GM21360 (cell line): ENCODE results near the gene RNF213.
"Not testable (repeated sequence)": the region's sequence is repeated elsewhere in the genome, so short reads cannot be mapped to it uniquely, and the experiment has no call there.

Experiments used
- ATAC-seq: cut with Tn5 transposase; IDR thresholded peaks from one replicate; pipeline ENCODE4 v1.9.1; 2021; ENCODE audit warnings: mild to moderate bottlenecking, moderate library complexity; ENCODE audit not compliant: unreplicated experiment

Gene RNF213

DNA sequence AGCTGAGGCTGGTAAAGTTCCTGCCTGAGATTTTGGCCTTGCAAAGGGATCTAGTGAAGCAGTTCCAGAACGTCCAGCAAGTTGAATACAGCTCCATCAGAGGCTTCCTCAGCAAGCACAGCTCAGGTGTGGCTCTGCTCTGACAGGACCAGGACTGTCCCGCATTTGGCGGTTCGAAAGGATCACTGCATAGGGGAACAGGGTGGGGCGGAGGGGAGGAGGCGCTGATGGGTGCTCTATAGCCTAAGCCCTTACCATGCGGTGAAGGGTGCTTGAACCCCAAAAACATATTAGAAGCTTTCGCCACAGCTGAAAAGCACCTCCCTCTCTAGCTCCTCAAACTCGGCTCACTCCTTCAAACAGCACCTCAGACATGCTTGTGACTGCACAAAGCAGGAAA lies 124.4 kb downstream of the RNF213 start:
- no peak for ATAC-seq

DNA sequence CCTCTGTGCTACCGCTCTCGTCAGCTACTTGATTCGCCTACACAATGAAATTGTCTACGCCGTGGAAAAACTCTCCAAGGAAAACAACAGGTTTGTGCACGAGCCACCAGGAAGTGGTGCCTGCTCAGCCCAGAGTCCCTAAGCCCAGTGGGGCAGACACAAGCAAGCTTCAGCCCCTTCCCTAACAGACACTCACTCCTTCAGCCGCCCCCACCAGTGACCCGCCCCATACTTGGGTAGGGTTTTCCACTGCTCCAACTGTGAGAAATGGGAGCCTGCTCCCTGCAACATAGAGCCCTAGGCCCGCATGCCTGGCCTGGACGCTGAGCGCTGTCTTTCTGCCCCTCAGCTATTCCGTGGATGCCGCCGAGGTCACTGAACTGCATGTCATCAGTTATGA lies 125.7 kb downstream of the RNF213 start:
- ATAC-seq, result no peak

DNA sequence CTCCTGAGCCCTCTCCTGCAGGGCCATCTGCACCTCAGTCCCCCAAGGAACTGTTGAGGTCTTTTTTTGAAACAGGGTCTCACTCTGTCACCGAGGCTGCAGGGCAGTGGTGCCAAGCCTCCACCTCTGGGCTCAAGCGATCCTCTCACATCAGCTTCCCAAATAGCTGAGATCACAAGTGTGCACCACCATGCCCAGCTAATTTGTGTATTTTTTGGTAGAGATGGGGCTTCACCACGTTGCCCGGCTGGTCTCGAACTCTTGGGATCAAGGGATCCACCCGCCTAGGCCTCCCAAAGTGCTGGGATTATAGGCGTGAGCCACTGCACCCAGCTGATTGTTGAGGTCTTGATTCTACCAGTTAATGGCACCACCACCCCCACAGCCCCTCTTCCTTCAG lies 126.4 kb downstream of the RNF213 start:
- no peak for ATAC-seq

DNA sequence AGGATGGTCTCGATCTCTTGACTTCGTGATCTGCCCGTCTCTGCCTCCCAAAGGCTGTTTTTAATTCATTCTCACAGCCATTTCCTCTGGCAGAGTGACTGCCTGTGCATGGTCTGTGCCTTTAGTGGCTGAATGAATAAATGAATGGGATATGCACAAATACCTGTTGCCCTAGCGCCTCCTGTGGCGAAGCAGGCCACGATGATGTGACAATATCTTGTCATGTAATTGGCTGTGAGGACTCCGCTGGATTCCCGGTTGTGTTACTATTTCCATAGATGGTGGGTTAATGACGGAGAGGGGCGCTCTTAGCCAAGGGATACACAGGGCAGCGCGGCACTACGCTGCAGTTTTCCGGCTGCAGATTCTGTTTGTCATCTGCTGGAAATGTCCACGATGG lies 127.5 kb downstream of the RNF213 start:
- no peak for ATAC-seq

DNA sequence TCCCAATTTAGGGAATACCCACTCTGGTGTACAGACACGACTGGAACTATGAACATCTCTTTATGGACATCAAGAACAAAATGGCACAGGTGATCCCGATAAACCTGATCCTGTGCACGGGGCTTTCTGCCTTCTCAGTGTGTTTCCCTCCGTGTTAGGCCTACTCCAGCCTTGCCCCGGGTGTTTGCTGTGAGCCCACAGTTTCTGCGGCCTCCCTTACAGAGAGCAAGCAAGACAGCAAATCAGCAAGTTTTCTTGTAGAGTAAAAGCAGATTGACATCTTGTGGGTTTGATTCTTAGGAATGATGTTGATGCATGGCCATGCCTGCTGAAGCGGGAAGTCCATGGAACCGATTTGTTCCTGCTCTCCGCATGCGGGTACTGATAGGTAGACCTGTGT lies 127.9 kb downstream of the RNF213 start:
- no peak for ATAC-seq

DNA sequence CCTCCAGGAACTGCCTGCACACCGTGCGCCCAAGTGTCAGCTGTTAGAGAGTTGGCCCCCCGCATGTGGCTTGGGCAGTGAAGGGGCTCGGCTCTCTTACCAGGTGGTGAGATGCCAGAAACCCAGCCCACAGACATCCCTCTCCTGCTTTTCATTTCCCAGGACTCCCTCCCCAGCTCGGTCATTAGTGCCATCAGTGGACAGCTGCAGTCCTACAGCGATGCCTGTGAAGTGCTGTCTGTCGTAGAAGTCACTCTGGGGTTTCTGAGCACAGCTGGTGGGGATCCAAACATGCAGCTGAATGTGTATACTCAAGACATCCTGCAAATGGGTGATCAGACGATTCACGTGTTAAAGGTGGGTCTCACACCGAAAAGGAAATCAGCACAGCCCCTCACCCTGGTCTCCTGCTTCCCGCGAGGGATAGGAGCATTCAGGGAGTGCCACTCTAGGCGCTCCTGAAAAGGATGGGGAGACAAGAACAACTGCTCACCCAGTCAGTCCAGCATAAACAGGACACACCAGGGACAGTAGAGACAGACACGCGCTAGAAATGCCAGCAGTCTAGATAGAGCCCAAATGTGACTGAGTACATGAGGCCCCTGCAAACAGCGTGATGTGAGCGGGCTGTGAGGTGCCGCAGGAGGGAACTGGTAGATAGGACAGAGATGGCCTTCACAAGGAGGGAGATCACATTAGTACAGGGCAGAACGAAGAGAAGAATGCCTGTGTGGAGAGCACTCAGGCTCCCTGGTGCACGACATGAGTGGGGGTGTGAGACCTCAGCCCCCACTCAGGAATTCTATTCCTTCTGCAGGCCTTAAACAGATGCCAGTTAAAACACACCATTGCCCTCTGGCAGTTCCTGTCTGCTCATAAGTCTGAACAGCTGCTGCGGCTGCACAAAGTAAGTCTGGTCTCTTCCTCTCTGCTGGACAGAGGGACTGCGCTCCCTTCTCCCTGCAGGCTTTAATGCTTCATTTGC lies 128.7 kb downstream of the RNF213 start:
- no peak for ATAC-seq

DNA sequence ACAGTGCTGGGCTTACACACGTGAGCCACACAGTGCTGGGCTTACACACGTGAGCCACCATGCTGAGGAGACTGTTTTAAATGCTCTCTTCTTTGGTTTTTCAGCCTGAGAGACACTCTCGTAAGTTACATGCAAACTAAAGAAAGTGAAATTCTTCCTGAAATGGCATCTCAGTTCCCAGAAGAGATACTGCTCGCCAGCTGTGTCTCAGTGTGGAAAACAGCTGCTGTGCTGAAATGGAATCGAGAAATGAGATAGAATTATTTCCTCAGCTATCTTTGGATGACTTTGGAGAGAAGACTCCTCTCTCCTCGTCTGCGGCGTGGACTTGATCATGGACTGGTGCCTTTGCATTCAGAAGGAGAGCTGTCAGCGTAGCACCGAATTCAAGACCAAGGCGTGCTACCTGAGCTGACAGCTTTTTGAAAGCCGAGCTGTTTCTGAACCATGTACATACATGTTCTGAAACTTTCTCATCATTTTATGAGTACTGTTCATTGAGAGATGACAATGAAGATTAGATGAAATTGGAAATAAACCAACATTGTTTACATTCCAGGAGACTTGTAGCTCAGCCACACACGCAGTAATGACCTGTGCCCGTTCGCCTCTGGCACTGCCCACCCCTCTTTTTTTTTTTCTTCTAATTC lies 132.7 kb downstream of the RNF213 start:
- no peak for ATAC-seq

DNA sequence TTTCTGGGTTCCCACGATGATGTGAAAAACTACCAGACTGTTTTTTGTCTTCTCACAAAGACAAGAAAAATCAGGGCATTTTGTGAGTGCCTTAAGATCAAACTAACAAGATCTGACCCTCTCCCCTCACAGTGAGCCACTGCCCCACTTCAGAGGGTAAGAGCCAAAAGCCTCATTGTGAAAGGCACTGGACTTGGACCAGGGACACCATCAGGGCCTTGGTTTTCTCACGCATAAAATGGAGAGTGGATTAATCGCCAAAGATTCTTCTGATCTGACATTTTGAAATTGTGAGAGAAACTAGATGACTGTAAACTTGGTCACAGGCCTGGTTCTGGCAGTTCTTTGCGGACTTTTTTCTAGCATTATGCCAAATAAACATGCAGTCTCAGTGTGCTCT lies 133.3 kb downstream of the RNF213 start:
- no peak for ATAC-seq

DNA sequence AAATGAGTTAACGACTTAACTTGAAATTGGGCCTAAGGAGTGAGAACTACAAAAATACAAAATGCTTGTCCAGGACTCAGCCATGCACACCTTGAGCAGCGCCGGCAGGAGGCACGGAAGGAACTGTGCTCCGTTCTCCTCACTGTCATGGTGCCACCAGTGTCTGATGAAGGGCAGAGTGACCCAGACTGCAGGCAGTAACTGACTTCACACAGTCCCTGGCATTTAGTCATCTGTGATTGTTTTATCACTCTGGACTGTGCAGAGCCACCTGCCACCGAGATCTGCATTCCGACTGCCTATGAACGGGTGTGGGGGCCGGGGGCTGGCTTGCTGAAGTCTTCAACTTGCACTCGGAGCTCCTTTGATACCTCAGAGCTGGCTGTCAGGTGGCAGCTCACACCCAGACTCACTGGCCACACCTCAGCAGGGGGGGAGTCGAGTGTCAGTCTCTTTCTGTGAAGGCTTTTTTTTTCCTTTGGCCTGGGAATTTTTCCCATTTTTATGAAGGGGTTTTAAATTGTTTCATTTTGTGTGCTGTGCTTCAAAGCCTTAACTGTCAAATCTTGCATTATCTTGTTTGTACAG lies 134.1 kb downstream of the RNF213 start:
- ATAC-seq, result no peak

DNA sequence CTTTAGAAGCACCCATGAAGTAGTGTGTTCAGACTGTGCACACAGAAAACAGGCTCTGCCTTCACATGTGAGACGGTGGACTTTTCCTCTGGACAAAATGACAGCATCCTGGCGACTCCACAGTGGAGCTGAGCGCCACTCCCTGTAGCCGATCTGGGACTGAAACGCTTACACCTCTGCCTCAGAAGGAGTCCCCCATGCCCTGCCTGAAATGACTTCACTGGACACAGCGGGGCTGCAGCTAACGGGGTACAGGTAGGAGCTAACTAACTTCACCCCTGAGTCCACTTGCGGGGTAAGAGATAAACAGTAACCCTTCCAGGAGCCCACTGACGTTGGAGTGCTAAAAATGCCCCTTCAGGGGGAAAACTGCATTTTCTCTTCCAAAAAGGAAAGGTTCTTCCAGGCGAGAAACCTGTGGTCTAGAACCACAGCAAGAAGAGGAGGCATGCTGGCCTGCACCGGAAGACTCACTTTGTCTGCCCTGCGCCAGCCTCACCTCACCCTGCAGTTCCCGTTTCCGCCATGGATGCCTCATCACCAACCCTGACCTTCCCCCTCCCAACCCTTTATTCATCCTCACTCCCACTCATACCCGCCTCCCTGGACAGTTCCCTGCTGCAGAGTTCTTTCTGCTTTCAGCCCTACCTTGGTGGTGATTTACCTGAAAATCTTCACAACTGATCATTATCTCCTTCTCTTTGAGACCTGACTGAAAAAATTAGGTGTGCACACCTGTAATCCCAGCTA lies 134.9 kb downstream of the RNF213 start:
- no peak for ATAC-seq

DNA sequence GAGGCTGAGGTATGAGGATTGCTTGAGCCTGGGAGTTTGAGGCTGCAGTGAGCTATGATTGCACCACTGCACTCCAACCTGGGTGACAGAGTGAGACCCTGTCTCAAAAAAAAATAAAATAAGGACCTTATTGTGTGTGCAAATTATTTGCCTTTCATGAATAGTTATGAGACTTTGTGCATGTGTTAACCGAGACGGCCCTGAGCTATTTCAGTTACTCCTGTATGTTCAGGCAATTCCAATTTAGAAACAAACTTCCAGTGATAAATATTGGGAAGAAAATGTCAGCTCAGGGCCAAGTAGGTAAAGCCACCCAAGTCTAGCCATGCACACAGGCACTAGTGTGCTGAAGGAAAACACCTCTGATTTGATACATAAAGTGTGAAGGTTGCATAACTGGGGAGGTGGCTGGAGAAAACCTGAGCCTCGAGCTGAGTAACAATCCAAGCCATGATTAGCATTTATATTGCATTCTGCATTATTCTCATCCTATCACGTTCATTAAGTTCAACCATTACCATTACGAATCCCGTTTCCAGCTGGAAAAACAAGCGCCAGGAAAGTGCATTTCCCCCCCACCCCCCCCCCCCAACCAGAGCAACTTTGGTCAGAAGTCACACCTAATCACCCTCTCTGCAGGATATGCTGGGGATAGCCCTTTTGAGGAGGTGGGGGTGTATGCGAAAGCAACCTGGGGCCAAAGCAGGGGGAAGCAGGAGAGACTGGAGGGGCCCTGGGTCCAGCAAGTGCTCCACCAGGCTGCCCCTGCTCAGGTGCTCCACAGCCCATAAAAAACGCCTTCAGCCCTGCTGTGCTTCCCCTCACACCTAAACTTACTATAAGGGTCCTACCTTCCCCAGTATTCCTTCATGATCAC lies 135.7 kb downstream of the RNF213 start:
- no peak for ATAC-seq

DNA sequence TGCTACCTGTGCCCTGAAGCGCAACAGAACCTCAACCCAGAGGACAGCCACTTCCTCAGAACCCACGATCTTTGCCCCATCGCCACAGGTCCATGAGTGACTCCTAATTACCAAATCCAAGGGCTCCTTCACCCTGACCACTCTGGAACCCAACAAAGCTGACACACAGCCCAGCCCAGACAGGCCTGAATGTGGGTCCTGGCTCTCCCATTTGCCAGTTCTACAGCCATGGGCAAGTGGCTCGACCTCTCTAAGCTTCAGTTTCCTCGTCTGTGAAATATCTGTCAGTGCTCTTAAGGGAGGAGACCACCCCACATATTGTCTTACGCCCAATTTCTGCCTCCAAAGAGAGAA lies 136.4 kb downstream of the RNF213 start:
- no peak for ATAC-seq

DNA sequence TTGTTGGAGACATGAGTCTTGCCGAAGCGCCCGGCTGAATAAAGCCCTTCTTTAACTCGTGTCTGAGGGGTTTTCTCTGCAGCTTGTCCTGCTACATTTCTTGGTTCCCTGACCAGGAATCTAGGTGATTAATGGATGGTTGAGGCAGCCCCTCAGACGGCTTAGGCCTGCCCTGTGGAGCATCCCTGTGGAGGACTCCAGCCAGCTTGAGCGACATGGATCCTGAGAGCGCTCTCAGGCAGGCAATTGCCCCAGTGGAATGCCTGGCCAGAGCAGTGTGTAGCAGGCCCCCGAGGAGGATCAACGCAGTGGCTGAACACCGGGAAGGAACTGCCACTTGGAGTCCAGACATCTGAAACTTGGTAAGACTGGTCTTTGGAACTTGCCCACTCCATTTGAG lies 137.0 kb downstream of the RNF213 start:
- no peak for ATAC-seq

DNA sequence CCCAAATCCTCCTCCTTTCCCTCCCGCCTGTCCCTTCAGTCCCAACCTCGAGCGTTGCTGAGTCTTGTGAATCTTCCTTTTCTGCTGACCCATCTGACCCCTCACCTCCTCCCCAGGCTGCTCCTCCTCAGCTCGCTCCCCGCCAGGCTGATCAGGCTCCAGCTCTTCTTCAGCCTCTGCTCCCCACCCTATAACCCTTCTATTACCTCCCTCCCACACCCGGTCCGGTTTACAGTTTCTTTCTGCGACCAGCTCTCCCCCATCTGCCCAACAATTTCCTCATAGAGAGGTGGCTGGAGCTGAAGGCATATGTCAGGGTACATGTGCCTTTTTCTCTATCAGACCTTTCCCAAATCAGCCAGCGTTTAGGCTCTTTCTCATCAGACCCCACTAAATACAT lies 140.4 kb downstream of the RNF213 start:
- ATAC-seq, result not testable (repeated sequence)

DNA sequence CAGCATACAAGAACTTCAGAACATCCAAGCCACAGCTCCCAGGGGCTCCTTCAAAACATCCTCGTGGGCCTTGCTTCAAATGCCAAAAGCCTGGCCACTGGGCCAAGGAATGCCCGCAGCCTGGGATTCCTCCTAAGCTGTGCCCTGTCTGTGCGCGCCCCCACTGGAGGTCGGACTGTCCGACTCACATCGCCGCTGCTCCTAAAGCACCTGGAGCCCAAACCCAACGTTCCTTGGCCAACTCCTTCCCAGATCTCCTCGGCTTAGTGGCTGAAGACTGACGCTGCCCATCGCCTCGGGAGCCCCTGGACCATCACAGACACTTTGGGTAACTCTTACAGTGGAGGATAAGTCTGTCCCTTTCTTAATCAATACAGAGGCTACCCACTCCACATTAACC lies 141.4 kb downstream of the RNF213 start:
- ATAC-seq, result not testable (repeated sequence)

DNA sequence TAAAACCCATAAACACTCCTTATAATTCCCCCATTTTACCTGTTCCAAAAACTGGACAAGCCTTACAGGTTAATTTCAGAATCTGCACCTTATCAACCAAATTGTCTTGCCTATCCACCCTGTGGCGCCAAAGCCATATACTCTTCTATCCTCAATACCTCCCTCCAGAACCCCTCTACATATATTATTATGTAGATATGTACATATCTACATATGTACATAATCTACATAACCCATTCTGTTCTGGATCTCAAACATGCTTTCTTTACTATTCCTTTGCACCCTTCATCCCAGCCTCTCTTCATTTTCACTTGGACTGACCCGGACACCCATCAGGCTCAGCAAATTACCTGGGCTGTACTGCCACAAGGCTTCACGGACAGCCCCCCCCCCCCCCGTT lies 142.3 kb downstream of the RNF213 start:
- ATAC-seq, result no peak

DNA sequence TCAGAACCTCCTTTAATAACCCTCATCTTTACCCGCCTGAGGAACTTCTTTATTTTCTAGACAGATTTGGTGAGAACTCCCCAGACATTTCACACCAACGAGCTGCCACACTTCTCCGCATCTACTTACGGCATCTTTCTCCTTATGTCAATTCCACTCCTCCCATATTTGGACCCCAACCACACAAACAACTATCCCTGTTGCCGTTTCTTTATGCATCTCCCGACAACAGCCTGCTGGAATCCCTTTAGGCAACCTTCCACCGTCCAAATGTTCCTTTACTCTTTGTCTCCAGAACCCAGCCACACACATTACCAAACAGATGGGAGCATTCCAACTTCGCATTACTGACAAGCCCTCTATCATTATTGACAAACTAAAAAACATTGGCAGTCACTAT lies 145.5 kb downstream of the RNF213 start:
- no peak for ATAC-seq

DNA sequence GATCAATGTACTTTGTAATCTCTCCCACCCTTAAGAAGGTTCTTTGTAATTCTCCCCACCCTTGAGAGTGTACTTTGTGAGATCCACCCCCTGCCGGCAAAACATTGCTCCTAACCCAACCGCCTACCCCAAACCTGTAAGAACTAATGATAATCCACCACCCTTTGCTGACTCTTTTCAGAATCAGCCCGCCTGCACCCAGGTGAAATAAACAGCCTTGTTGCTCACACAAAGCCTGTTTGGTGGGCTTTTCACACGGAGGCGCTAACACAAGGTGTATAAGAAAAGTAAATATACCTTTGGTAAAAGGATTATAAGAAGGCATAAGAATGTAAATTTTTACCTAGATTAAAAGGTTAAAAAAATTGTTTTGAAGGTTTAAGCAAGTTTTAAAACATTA lies 147.3 kb downstream of the RNF213 start:
- ATAC-seq, result not testable (repeated sequence)

DNA sequence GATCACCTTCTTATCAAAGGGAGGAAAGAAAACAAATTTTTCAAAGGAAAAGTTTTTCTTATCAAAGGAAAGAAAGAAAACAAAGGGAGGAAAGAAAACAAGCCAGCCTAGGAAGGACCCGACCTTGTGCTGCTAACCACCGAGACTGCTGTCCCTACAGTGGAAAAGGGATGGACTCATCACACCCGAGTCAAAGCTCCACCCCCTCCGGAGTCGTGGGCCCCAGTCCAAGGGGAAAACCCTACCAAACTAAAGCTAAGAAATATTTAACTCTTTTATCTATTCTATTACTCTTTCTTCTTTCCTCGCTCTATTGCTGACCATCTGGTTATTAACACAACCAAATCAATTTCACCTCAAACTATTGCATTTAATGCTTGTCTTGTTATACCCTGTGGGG lies 148.2 kb downstream of the RNF213 start:
- ATAC-seq, result no peak

DNA sequence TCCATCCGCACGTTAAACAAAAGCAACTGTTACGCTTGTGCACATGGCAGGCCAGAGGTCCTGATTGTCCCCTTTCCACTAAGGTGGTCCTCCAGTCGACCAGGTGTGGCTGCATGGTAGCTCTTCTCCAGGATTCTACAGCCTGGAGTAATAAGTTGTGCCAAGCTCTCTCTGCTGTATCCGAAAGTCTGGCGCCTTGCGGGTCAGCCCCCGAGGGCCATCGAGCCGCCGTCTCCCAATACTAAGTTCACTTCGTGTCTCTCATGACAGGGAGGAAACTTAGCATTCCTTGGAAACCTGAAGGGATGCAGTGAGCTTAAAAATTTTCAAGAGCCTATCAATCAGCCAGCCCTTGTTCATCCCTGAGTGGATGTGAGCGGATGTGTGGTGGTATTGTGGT lies 149.0 kb downstream of the RNF213 start:
- ATAC-seq, result no peak
